Measurements from ENCODE around the gene VAV3.
"Not testable (repeated sequence)": the region's sequence is repeated elsewhere in the genome, so short reads cannot be mapped to it uniquely, and the experiment has no call there.

VAV3 gene

DNA sequence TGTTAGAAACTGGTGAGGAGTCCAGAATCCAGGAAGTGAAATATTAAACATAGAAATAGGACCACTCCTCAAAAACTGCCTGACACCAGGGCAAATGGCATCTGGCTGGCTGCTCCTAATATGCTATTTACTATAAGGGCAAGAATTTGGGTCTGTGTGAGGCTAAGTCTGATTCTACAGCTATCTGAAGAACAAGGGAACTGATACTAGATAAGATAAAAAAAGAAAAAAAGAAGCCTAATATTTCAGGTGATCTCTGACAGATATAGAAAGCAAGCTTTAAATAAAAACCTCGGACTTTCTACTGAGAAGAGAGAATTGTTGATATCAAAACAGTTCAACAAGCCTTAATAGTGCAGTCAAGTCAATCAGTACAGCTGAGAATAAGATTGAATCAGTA is 42.1 kb upstream of the VAV3 start:
- no peak for DNase-seq (ENCODE audit: low read depth)
- TF ChIP-seq CTCF (IDR thresholded peaks at IDR 0.05; ENCODE audit: low read length, missing control alignments) = no peak
- no peak overlapping the region for H3K4me3 ChIP-seq (replicated peaks; ENCODE audit: low read depth, low read length)

GRCh38 chr1:108004919-108005318 is 39.9 kb upstream of the VAV3 start:
- DNase-seq (ENCODE audit: low read depth); H3K4me3 ChIP-seq (replicated peaks; ENCODE audit: low read depth, low read length): not testable (repeated sequence)

DNA sequence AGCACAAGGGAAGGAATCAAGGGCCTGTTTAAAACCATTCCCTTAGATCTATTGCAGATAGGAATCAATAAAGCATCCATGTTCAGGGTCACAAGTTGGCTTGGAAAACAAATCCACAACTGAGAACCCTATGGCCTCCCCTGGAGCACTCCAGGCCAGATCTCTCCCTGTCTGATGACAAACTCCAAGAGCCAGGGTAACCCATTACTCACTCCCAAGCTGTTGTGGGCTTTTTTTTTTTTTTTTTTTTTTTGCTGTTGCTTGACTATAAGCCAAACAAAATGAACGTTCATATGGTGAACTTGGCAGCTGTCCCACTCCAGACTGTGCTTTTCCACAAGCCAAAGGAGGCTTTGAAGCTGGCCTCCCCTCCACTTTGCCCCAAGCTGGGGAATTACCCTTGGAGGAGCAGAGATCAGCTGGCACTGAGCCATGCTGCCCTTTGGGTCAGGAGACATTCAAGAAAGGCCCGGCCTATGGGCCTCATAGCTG is 35.7 kb upstream of the VAV3 start:
- no peak overlapping the region for H3K4me3 ChIP-seq (replicated peaks; ENCODE audit: low read depth, low read length)
- no peak for TF ChIP-seq CTCF (IDR thresholded peaks at IDR 0.05; ENCODE audit: low read length, missing control alignments)
- peak; percentile 93 for DNase-seq (ENCODE audit: low read depth)

GRCh38 chr1:108000184-108000583 is 35.2 kb upstream of the VAV3 start:
- no peak overlapping the region for H3K4me3 ChIP-seq (replicated peaks; ENCODE audit: low read depth, low read length)
- no peak for TF ChIP-seq CTCF (IDR thresholded peaks at IDR 0.05; ENCODE audit: low read length, missing control alignments)
- no peak for DNase-seq (ENCODE audit: low read depth)

GRCh38 chr1:107997866-107998265 is 32.9 kb upstream of the VAV3 start:
- no peak for DNase-seq (ENCODE audit: low read depth)
- no peak for TF ChIP-seq CTCF (IDR thresholded peaks at IDR 0.05; ENCODE audit: low read length, missing control alignments)

GRCh38 chr1:107993920-107994319 is 28.9 kb upstream of the VAV3 start:
- DNase-seq (ENCODE audit: low read depth) = no peak
- H3K4me3 ChIP-seq (replicated peaks; ENCODE audit: low read depth, low read length) = no peak overlapping the region
- no peak for TF ChIP-seq CTCF (IDR thresholded peaks at IDR 0.05; ENCODE audit: low read length, missing control alignments)

More at GRCh38 chr1:107997866-107998265, 32.9 kb upstream of the VAV3 start:
- no peak overlapping the region for H3K4me3 ChIP-seq (replicated peaks; ENCODE audit: low read depth, low read length)

- no peak for TF ChIP-seq CTCF (IDR thresholded peaks at IDR 0.05; ENCODE audit: low read length, missing control alignments)
- no peak for DNase-seq (ENCODE audit: low read depth)
- H3K4me3 ChIP-seq (replicated peaks; ENCODE audit: low read depth, low read length) = no peak overlapping the region
These were observed 27.4 kb upstream of the VAV3 start for GRCh38 chr1:107992347-107992746.
